ENCODE measurements around the gene SLC26A5. TPM values are rescaled to one million over a fixed set of nuclear protein-coding genes. Genes with fewer than 3 reads are reported as not detected.

The SLC26A5 gene
- total and polyA plus RNA-seq, 2 of the 8 experiments (the other 6 are each of a cell fraction or from before 2014, with no cell fraction given) = 0.09 to 0.24 TPM

DNA sequence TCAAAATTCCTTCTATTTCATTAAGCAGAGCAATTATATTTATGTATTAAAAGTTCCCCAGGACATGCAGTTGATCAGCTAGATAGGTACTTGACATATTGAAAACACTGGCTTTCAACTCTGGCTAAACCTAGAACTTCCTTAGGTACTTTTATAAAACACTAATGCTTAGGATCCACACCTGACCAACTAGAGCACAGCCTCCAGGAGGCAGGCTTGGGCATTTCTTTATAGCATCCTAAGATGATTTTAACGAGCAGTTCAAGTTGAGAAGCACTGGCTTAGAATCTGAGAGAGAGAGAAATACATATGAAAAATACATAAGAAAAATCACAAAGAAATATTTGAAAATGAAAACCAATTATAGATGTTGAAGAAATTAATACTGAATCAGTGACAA lies 20.8 kb downstream of the SLC26A5 start:
- Histone ChIP-seq H3K9ac (replicated peaks in 1 of 4; ENCODE audit: extremely low read depth in 1 of 4, low read depth in 3 of 4, low read length in 3 of 4) (no peak overlapping the region), H2BK15ac (ENCODE audit: low read length) (no peak overlapping the region), H4K8ac (ENCODE audit: extremely low read depth, insufficient read depth, low read length) (no peak overlapping the region), H3K23me2 (ENCODE audit: low read depth, low read length) (no peaks in the 10 kb centered on the region), H3K79me1 (ENCODE audit: low read depth, low read length) (no peaks in the 10 kb centered on the region), H4K20me1 (replicated peaks in 1 of 2; ENCODE audit: control insufficient read depth in 1 of 2, insufficient read depth in 2 of 2, low read length in 2 of 2) (no peaks in the 10 kb centered on the region), H3K4me2 (ENCODE audit: insufficient read depth in 1 of 2, low read depth in 2 of 2, low read length in 2 of 2) (no peak overlapping the region), H3K23ac (ENCODE audit: insufficient read length) (no peak overlapping the region), H3K4me1 (replicated peaks in 1 of 4; ENCODE audit: control insufficient read depth in 3 of 4, insufficient read depth in 4 of 4, low read length in 3 of 4) (no peaks in the 10 kb centered on the region), H2BK12ac (ENCODE audit: low read depth, low read length) (no peak overlapping the region), H3K14ac (ENCODE audit: insufficient read length) (no peak overlapping the region), H3K4ac (replicated peaks; ENCODE audit: insufficient read length, low read depth, low read length) (no peak overlapping the region), H2BK120ac (replicated peaks; ENCODE audit: low read depth, low read length) (no peak overlapping the region), H2BK5ac (ENCODE audit: low read depth, low read length) (no peak overlapping the region), H3K27ac (ENCODE audit: low read depth, low read length) (no peak overlapping the region), H4K91ac (replicated peaks; ENCODE audit: insufficient read length, low read length) (no peak overlapping the region), H3K27me3 (replicated peaks in 1 of 4; ENCODE audit: control insufficient read depth in 3 of 4, extremely low read depth in 1 of 4, insufficient read depth in 3 of 4, low read length in 3 of 4) (peaks cover 0 to 1% (median 0%) of the 10 kb centered on the region in 4 experiments; a peak in 1 of 7 replicates), H3K79me2 (ENCODE audit: control insufficient read depth in 1 of 2, insufficient read depth in 2 of 2, low read length in 2 of 2) (no peaks in the 10 kb centered on the region), H3K9me3 (ENCODE audit: insufficient read depth in 2 of 2, low read depth in 1 of 2, low read length in 1 of 2) (no peaks in the 10 kb centered on the region), H2AFZ (ENCODE audit: low read length) (no peak overlapping the region), H3K4me3 (ENCODE audit: extremely low read depth in 1 of 4, insufficient read depth in 2 of 4, low read depth in 3 of 4, low read length in 4 of 4) (no peak overlapping the region), H2BK20ac (ENCODE audit: low read length) (no peak overlapping the region), H4K5ac (ENCODE audit: insufficient read length, low read depth, low read length) (no peak overlapping the region), H3K56ac (replicated peaks; ENCODE audit: insufficient read length, low read depth, low read length) (no peak overlapping the region), H2AK5ac (ENCODE audit: low read depth, low read length) (no peak overlapping the region), H3K36me3 (ENCODE audit: control insufficient read depth in 2 of 4, insufficient read depth in 4 of 4, low read length in 3 of 4) (no peaks in the 10 kb centered on the region), H3K18ac (ENCODE audit: extremely low read depth, low read length) (no peak overlapping the region)
- POLR2A ChIA-PET (ENCODE audit: partially characterized antibody) = no interaction called here
- TF ChIP-seq EP300 (IDR thresholded peaks at IDR 0.05; ENCODE audit: borderline replicate concordance in 1 of 2, low read depth in 2 of 2, low read length in 2 of 2) = no peak
- TF ChIP-seq, protein P1, sequence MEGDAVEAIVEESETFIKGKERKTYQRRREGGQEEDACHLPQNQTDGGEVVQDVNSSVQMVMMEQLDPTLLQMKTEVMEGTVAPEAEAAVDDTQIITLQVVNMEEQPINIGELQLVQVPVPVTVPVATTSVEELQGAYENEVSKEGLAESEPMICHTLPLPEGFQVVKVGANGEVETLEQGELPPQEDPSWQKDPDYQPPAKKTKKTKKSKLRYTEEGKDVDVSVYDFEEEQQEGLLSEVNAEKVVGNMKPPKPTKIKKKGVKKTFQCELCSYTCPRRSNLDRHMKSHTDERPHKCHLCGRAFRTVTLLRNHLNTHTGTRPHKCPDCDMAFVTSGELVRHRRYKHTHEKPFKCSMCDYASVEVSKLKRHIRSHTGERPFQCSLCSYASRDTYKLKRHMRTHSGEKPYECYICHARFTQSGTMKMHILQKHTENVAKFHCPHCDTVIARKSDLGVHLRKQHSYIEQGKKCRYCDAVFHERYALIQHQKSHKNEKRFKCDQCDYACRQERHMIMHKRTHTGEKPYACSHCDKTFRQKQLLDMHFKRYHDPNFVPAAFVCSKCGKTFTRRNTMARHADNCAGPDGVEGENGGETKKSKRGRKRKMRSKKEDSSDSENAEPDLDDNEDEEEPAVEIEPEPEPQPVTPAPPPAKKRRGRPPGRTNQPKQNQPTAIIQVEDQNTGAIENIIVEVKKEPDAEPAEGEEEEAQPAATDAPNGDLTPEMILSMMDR (IDR thresholded peaks at IDR 0.05; ENCODE audit: control extremely low read depth in 1 of 3, insufficient read depth in 1 of 3, low read depth in 1 of 3, low read length in 3 of 3) = peak in 1 of 3 experiments; percentile 19; a peak in 1 of 4 replicates
- TF ChIP-seq NANOG (IDR thresholded peaks at IDR 0.05; ENCODE audit: insufficient read depth, low read depth, low read length, poor library complexity, severe bottlenecking) = no peak
- TF ChIP-seq RAD21 (IDR thresholded peaks at IDR 0.05 in 1 of 2, conservative IDR thresholded peaks at IDR 0.05 in 1 of 2; ENCODE audit: low read depth in 2 of 2, low read length in 2 of 2) = peak in 1 of 2 experiments; percentile 29; a peak in 1 of 4 replicates
- no peak for TF ChIP-seq KDM4A (IDR thresholded peaks at IDR 0.05; ENCODE audit: low read depth, low read length, severe bottlenecking)
- no peak for TF ChIP-seq CHD1 (IDR thresholded peaks at IDR 0.05; ENCODE audit: low read depth, low read length)
- no peak for TF ChIP-seq ASH2L (IDR thresholded peaks at IDR 0.05; ENCODE audit: low read length)
- TF ChIP-seq SP2 (IDR thresholded peaks at IDR 0.05; ENCODE audit: low read length) = no peak
- no peak for TF ChIP-seq POU5F1 (IDR thresholded peaks at IDR 0.05; ENCODE audit: low read depth, low read length)
- DNase-seq (ENCODE audit: low read depth in 1 of 2, low spot score in 2 of 2) (no peak), FAIRE-seq (no peak)
- WGBS, 2 experiments (ENCODE audit: extremely low coverage in 1 of 2, insufficient coverage in 1 of 2, insufficient read length in 1 of 2, insufficient replicate concordance in 2 of 2, low coverage in 1 of 2, low lambda C conversion rate in 2 of 2, missing lambda C conversion rate in 1 of 2) = 83% methylated on average over 1 of the region's 1 CpG; no CpG with 5 or more reads in 1 of the 2 experiments
- CTCF ChIA-PET (ENCODE audit: partially characterized antibody) = no interaction called here
